Stimulated activated CD4-positive, alpha-beta T cell treated with anti-CD3 and anti-CD28 coated beads, Interleukin-1b, Interleukin-23, amount 100 ng/mL, for 1 hour (primary cell): ENCODE data around the gene AKIRIN2.
"Not testable (repeated sequence)": the region's sequence is repeated elsewhere in the genome, so short reads cannot be mapped to it uniquely, and the experiment has no call there.

Source experiments
- DNase-seq, 2 donors: peaks; one replicate each; pipeline ENCODE4 v3.0.0-alpha.2; 2020; ENCODE audit warnings: low read depth in 2 of 2

AKIRIN2 gene

DNA sequence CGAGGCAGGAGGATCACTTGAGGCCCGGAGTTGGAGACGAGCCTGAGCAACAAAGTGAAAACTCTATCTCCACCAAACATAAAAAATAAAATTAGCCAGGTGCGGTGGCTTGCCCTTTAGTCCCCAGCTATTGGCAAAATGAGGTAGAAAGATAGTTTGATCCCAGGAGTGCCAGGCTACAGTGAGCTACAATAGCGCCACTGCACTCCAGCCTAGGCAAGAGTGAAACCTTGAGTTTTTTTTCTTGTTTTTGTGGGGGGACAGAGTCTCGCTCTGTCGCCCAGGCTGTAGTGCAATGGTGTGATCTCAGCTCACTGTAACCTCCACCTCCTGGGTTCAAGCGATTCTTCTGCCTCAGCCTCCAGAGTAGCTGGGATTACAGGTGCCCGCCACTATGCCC is 14.1 kb downstream of the AKIRIN2 start:
- not testable (repeated sequence) for DNase-seq

DNA sequence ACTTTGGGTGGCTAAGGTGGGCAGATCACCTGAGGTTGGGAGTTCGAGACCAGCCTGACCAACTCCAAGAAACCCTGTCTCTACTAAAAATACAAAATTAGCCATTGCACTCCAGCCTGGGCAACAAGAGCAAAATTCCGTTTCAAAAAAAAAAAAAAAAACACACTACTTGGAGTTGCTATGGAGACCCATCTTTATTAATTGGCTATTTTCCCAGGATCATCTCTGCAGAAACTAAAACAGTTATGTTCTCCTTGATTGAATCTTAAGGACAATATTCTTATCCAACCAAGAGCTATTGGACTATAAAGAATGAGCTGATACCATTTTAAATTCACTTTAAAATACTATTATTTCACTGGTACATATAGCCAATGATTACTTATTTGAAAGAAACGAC is 14.7 kb downstream of the AKIRIN2 start:
- no peak for DNase-seq

DNA sequence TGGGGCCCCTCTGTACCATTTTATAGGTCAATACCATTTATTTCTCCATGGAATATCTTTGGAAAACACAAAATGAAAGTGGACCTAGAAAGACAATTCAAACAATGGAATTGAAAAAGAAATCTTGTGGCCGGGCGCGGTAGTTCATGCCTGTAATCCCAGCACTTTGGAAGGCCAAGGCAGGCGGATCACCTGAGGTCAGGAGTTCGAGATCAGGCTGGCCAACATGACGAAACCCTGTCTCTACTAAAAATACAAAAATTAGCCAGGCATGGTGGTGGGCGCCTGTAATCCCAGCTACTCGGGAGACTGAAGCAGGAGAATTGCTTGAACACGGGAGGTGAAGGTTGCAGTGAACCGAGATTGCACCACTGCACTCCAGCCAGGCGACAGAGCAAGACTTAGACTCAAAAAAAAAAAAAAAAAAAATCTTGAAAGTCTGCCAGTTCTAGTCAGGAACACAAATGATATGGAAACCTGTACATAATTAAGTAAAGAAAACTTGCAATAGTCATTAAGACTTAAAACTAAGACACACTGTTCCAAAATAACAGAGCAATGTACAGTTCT is 15.3 kb downstream of the AKIRIN2 start:
- DNase-seq = not testable (repeated sequence)

DNA sequence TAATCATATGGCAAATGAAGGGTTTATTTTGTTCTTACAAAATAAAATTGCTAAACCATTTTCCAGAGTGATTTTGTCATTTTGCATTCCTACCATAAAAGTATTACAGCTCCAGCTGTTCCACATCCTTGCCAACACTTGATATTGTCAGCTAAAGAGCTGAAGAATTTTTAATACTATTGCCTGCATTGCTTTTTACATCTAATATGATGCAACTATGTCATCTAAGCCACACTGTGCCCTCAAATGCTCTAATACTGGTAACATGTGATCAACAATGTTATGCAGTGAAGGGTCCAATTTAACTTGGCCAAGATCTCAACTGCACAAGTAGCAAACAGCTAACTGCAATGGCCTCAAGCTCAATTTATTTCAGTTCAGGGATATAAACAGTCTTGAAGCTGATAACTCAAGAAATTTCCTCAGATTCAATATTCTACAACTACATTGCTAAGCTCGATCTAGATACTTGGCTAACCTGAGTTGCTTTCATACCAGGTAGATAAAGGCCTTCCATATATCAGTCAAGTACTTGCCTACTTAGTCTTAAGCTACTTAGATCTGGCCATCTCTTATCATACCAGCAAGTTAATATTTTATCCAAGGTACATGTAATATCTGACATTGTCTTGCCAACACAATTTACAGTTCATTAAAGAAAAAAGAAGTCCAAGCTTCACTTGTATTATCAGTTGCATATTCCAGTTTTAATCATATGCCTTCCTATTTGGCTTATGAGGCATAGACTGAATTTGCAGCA is 17.0 kb downstream of the AKIRIN2 start:
- DNase-seq = no peak

DNA sequence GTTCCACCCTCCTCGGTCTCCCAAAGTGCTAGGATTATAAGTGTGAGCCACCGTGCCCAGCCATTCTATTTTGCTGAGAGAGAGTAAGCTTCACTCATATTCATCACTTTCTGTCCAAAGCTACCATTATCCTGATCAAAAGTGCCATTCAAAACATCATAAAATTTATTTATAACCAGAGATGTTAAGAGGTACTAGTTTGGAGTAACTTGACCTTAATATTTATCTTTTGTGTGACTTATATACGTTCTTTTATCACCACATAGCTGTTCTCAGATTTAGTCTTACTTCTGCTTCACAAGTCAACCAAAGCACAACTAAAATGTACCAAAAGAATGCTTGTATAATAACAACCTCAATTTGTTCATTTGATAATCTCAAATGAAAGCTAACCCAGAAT is 18.1 kb downstream of the AKIRIN2 start:
- no peak for DNase-seq

DNA sequence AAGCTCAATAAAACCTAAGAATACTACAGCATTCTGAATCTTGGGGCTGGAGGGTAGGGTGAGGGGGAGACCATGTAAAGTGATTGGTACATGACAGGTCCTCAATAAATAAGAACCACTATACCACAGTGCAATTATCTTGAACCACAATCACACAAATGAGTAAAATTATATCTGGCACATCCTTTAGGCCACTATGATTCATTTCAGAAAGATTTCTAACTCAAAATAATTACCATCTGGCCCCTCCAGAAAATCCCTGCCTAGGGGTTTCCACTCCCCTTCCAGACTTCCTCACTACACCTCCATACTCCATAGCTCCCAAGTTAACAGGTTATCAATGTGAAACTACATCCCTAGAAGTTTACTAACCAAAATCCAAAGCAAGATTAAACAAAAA is 19.7 kb downstream of the AKIRIN2 start:
- no peak for DNase-seq

DNA sequence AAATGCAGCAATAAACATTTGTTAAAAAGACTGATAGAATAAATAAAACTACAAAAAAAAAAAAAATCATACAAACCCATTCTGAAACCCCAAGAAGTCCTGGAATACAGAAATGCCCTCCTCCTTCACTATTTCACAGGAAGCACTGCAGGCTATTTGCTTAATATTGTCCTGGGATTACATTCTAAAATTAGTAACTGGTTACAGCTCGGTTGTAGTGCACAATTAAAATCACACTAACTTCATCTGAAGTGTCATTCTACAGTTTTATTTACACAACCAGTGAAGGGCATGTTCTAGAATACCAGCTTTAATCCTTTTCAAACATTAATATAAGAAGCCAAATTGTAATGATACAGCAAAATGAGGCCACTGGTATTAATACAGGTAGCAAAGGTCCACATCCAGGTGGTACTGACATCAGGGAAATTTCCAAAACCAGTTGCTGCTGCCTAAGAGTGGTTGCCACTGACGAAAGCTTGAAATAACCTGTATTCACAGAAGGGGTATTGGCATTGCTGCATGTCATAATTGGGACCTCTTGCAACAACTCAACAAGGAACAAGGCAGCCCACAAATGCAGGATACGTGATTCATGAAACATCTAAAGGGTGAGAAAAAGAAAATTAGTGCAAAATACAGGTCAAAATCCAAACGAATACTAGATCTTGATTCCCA is 26.9 kb downstream of the AKIRIN2 start:
- DNase-seq = no peak

DNA sequence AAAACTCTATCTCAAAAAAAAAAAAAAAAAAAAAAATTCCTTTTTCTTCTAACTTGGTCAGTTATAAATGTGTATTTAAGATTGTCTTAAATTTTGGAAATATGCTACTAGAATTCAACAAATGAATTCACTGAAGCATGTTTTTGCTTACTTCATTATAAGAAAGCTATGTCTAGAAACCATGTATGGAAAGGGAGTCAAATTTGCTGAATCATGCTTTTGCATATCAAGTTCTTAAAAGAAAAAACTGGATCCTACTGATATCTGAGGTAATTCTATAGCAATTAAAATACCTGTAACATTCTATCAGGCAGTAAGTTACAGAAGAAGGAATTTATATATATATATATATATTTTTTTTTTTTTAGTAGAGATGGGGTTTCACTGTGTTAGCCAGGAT is 27.7 kb downstream of the AKIRIN2 start:
- DNase-seq = no peak

DNA sequence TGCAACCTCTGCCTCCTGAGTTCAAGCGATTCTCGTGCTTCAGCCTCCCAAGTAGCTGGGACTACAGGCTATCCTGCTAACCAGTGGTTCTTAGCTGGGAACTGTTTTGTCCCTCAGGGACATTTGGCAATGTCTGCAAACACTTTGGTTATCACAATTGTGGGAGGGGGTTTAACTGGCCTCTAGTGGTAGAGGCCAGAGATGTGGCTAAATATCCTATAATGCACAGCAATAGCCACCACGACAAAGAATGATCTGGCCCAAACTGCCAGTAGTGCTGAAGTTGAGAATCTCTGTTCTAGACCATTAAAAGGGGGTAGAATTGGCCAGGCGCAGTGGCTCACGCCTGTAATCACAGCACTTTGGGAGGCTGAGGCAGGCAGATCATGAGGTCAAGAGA is 28.8 kb downstream of the AKIRIN2 start:
- DNase-seq = no peak

DNA sequence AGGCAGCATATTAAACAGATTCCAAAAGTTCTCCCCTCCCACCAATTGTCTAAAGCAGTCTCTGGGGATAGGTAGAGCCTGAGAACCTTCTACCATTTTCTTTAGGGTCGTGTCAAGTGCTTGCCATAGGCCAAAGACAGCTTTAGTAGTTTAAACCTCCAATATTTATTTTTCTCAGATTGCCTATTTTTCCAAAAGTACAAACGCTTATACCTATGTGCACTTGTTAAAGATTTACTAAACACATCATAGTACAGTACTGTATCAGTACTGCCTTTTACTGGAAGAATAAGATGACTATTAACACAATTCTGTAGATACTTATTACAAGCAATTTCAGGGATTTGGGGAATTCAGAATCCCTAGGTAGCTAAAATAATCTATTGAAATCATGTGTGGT is 29.4 kb downstream of the AKIRIN2 start:
- DNase-seq = no peak

DNA sequence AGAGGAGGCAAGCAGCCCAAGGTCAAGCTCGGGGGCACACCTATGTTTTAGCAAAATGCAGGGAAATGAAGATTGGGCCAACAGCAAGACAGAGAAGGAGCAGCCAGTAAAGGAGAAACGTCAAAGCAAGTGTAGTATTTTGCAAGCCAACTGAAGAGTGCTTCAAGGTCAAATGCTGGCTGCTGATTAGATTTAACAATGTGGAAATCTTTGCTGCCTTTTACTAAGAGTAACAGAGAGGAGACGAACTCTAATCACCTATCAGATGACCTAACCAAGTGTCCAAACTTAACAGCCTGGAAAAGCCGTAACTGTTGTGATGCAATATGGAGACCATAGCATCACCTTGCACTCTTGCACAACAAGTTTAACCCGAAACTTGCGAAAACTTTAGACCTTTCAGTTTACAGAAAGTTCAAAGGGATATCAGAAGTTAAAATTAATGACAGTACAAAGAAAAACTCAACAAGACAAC is 30.4 kb downstream of the AKIRIN2 start:
- DNase-seq = no peak

DNA sequence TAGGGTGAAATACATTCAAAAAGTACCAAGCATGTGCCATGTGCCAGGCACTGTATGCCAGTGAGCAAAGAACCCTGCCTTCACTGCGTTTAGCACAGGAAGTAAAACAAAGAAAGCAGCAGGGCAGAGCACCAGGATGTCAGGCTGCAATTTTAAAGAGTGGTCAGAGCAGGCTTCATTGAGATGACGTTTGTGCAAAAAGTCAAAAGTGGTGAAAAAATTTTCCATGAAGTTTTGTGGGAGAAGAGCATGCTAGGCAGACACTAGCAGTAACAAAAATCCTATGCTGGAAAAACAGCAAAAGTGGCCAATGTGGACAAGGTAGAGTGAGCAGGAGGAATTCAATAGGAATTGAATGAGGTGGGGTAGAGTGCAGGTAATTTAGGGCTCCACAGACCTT is 31.3 kb downstream of the AKIRIN2 start:
- DNase-seq = no peak

DNA sequence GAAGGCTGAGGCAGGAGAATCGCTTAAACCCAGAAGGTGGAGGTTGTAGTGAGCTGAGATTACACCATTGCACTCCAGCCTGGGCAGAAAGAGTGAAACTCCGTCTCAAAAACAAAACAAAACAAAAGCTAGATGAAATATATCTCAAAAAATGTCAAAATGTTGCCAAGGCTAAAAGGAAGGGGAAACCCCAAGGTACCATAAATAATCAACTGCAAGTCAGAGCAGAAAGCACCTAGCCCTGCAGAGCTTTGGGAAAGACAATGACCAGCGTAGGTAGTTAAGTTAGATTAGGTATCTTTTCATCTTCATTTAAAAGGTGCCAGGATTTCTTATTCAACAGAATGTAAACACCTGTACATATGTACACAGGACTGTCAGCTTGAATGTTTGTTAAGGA is 33.0 kb downstream of the AKIRIN2 start:
- DNase-seq = no peak

DNA sequence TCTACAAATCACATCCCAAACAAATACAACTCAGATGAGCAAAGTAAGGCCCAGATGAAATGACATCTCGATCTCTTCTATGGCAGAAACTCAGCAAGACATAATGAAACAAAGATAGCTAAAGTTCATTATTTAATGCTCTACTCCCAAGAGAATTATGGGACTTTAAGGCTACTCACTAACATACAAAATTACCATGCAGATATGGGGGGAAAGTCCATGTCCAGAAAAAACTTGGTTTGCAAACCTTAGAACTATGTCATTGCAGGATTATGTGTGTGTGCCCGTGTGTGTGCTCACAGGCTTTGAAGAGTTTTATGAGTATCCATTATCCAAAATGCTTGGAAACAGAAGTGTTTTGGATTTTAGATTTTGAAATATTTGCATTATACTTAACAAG is 34.0 kb downstream of the AKIRIN2 start:
- DNase-seq = no peak

DNA sequence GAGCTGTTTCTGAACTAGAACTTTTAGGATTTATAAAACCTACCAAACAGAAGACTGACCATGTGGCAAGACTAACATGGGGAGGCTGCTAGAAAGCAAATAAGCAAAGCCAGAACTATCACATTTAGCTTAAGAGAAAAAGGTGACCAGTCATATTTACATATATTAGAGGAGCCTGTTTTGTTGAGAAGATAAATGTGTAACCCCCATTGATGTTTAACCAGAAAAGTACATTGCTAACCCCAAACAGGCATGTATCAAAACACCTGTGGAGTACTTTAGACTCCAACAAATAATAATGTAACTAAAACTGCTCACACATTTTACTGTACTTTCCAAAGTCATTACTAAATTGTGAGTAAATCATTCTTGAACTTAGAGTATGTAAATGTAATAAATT is 35.0 kb downstream of the AKIRIN2 start:
- DNase-seq = no peak

DNA sequence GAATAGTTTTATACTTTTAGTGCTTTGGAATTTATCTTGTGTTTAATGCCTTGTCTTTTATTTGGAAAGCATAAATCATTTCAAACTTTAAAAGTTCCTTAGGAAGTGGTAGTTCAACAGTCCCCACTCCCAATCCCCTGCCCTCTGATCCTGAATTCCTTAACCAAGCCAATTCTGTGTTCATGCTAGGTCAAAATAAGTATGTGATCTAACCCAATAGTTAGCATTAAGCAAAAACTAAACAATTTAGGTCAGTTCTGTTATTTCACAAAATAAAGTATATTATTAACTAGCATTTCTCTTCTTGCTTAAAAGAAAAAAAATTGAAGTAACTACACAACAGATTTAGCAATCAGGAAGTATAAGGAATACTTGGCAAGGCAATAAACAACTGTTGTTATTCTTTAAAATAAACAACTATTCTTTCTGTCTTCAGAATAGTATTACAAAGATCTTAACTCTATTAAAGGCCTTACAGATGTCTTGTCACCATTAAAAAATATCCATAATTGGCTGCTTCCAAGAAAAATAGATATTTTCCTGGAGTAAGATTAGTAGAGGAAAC is 37.0 kb downstream of the AKIRIN2 start:
- no peak for DNase-seq

DNA sequence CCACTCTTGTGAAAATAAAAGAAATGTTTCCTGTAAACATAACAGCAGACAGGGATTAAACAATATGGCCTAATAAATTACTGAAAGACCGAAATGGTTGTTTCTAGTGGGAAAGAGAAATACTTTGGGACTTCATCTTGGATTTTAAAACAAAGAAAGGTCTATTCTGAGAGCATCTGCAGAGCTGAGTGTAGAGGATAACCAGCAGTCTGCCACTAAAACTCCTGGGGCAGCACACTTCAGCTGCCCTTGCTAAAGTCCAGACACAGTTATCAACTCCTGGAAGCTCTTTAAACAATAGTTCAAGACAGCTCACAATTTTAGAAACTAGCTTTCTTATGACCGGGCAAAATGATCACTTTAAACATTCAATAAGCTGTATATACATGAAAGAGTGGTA is 38.6 kb downstream of the AKIRIN2 start:
- no peak for DNase-seq

DNA sequence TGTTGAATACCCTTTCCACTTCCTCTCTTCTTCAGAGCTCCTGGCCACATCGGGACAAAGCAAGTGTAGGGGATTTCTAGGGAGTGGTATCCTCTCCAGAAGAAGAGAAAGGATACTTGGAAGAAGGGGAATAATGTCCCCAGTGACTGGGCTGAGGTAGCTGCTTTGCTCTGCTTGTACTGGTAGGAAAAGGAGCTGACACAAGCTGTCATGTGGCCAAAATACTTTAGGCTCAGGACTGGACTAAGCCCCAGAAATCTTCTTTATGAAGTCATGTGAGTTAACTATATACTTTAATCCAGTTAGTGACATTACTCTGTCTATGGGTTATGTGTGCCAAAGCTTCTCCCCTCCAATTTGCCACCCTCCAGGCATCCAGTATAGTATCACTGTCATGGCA is 40.5 kb downstream of the AKIRIN2 start:
- no peak for DNase-seq

DNA sequence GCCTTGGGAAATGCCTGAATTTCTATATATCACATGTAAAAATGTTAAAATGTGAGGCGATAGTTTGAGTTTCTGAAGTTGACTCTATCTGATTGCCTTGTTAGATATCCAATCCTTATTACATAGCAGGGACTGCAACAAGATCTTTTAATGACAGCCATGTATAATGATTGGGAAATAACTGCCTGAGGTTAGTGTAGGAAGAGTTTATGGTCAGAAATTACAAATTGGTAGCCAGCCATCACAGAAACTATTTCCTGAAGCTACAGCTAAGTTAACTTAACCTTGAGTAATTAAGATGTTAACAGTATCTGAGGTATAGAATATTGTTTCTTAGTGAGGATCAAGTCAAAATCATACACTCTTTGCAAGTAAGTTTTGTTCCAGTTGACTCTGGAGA is 41.0 kb downstream of the AKIRIN2 start:
- DNase-seq = no peak

DNA sequence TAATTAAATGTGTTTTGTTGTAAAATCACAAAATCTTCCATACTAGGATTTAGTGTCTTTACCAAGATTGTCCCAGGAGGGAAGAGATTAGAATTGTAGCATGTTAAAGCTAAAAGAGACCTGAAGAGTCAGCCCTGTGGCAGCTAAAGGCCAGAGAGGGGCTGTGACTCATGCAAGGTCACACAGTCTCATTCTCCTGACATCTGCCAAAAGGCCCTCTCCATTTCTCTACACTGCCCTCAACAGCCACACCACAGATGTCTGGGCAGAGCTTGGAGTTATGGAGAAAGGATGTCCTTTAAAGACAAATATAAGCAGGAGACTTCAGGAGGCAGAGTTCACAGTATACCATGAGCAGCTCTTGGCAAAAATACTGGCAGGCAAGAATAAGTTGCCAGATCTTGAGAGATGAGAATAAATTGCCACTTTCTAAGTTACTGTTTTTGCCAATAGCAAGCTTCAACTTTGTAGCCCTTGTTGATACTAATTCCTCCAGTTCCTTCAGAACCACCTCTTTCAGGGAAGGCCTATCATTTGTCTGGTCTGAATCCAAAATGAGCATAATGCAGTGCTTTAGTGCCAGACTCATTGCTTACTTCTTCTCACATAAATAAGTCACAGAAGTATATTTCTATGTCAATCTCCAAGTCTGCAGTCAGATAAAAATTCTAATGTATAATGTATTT is 41.7 kb downstream of the AKIRIN2 start:
- no peak for DNase-seq

DNA sequence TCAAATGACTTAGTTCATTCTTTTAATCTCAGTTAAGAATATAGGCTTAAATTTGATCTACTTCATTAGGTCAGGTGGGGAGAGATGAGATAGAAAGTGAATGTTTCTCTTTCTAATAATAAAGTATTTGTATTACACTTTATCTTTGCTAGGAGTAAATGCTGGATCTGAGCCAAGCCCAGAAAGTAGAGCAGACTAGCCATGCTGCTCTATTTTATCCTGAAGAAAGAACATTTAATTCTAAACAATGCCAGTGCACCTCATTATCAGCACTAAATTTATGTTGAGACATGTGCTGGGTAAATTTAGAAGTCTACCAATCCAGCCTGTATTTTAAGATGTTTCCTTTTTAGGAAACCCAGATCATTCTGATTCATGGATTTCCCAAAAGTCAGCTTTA is 43.5 kb downstream of the AKIRIN2 start:
- DNase-seq = no peak

DNA sequence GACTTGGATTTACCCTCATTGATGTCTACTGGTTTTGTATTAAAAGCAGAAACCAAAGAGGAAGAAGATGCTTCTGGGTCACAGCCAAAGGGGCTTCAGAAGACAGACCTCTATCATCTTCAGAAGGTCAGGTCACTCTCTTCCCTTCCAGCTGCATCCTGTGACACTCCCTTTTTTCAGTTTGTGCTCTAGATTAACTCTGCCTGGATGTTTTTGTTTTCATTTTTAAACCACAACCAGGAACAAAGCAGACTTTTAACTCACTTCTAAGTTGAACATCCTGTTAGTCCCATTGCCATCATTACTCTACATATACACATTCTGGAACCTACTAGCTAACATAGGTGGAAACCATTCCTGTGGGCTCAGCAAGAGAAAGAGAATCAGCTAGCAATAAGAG is 45.2 kb downstream of the AKIRIN2 start:
- DNase-seq = no peak
